ENCODE data around the gene GNAI3. TPM values are rescaled to one million over a fixed set of nuclear protein-coding genes. Genes with fewer than 3 reads are reported as not detected.

The GNAI3 gene
- polyA plus RNA-seq, 2 of the 4 experiments (the other 2 are of a cell fraction), result 5.3 to 8.7 TPM

DNA sequence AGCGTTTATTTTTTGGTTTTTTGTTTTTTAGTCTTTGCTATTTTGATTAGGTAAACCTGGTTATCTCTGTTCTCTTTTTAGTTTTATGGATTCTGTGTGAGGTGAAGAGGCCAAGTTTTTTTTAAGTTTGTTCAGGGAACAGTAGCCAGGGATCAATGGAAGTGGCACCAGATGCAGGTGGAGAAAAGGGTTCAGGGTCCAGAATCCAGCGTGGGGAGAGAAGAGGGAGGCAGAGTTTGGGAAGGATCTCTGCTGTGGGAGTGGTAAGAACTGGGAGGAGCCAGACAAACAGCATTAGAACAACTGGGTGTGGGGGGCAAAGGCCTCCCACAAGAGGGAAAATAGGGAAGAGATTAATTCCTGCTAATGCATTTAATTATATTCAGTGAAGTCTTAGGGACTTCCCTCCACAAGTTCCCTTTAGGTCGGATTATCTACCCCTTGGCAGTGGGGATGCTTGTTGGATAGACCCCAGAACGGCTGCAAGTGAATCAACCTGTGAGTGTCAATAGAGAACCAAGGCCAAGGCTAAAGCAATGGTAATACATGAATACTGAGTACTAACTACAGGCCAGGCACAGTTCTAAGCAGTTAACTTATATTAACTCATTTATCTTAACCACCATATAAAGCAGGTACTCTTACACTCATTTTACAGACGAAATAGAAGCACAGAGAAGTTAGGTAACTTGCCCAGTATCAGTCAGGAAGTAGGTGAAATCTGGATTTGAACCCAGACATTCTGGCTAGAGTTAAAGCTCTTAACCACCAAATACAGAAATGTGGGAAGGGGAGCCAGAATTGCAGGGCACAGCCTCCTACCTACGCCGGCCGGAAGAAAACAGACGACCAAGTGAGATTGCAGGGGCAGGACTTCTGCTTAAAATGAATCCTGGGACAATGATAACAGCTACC lies 70.5 kb downstream of the GNAI3 start:
- no peak for TF ChIP-seq BHLHE40 (IDR thresholded peaks at IDR 0.05; ENCODE audit: low read depth, low read length)
- TF ChIP-seq, protein P1, sequence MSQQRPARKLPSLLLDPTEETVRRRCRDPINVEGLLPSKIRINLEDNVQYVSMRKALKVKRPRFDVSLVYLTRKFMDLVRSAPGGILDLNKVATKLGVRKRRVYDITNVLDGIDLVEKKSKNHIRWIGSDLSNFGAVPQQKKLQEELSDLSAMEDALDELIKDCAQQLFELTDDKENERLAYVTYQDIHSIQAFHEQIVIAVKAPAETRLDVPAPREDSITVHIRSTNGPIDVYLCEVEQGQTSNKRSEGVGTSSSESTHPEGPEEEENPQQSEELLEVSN (IDR thresholded peaks at IDR 0.05; ENCODE audit: borderline replicate concordance, low read depth), result no peak
- FAIRE-seq (no peak), DNase-seq (ENCODE audit: low read depth in 1 of 2, low spot score in 1 of 2) (no peak), ATAC-seq (no peak)
- Histone ChIP-seq H3K27ac (peak overlapping the region; percentile 93 to 98), H3K4me2 (peak overlapping the region; percentile 89), H3K9me3 (no peaks in the 10 kb centered on the region), H3K4me3 (peak overlapping the region; percentile 90), H3K4me1 (peaks cover 31% of the 10 kb centered on the region)
- ChIA-PET CTCF (interaction anchor here (0.6 to 1.1 kb wide), 3 partner anchors 14 to 20 kb away, joined by 3 to 4 read pairs (median 3); no protein-coding TSS in a partner anchor), POLR2A (interaction anchor here (2.2 kb wide), 1 partner anchor 70 kb away, joined by 27 read pairs; the partner anchor contains the start of gene GNAI3)
- WGBS (ENCODE audit: missing lambda C conversion rate), result 34% methylated on average over 9 of the region's 9 CpGs

DNA sequence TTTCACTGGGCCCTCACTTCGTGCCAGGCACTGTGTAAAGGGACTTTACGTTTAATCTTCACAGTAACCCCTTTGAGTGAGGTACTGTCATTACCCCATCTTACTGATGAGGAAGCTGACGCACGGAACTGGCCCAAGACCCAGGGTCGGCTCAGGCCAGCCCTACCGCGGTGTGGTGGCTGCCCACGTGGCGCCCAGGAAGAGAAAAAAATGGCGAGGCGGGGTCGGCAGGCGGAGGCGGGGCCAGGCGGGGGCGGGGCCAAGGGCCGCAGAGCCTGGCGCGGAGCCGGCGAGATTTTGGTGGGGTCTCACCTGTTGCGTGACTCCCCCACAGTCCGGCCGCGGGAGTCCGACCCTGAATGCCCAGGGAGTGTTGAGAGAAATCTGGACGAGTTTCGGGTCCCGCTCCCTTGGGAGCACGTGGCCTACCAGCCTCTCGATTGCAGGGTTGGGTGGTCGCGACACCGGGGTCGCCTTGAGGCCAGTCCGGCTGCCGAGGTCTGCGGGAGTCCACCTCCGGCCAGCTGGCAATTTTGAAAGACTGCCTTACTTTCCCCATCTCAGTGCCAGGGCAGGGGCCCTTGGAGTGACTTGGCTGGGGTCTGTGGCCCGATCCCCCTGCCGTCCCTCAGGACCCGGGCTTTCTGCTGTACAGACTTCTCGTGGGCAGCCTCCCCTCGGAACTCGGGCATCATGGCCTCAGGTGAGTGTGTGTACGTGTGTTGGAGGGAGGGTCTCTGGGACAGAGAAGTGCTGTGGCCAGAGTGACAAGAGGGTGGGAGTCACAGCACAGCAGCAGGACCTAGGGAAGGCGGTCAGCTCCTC lies 71.4 kb downstream of the GNAI3 start, which contains the start of the genes AMPD2 and GNAT2:
TSS of gene AMPD2 (plus strand) at position 262 of the 825 bp plus-strand sequence. CDS start 1,339 bp downstream, outside the sequence.
TSS of gene GNAT2 (minus strand) at position 41 of the 825 bp plus-strand sequence. CDS start 6,746 bp downstream, outside the sequence.
- TF ChIP-seq MYC (IDR thresholded peaks at IDR 0.05; ENCODE audit: borderline replicate concordance, low read length) (peak; percentile 92), RCOR1 (IDR thresholded peaks at IDR 0.05; ENCODE audit: low read depth, low read length) (no peak), JUN (IDR thresholded peaks at IDR 0.05) (peak in 1 of 2 experiments; percentile 48; a peak in 2 of 5 replicates), CHD2 (IDR thresholded peaks at IDR 0.05; ENCODE audit: low read length, partially characterized antibody) (no peak), PHF8 (IDR thresholded peaks at IDR 0.05; ENCODE audit: borderline replicate concordance, low read depth) (peak; percentile 13; the same call in 1 of the 2 replicates), POLR2A (IDR thresholded peaks at IDR 0.05; ENCODE audit: low read length) (peak; percentile 47), FOSB (CRISPR knock-in tag; IDR thresholded peaks at IDR 0.05) (no peak), CBX8 (IDR thresholded peaks at IDR 0.05) (no peak), TFCP2L1 (CRISPR knock-in tag; IDR thresholded peaks at IDR 0.05) (no peak)
- TF ChIP-seq, protein P2, sequence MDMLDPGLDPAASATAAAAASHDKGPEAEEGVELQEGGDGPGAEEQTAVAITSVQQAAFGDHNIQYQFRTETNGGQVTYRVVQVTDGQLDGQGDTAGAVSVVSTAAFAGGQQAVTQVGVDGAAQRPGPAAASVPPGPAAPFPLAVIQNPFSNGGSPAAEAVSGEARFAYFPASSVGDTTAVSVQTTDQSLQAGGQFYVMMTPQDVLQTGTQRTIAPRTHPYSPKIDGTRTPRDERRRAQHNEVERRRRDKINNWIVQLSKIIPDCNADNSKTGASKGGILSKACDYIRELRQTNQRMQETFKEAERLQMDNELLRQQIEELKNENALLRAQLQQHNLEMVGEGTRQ (IDR thresholded peaks at IDR 0.05), result peak; percentile 74
- TF ChIP-seq, protein P3, sequence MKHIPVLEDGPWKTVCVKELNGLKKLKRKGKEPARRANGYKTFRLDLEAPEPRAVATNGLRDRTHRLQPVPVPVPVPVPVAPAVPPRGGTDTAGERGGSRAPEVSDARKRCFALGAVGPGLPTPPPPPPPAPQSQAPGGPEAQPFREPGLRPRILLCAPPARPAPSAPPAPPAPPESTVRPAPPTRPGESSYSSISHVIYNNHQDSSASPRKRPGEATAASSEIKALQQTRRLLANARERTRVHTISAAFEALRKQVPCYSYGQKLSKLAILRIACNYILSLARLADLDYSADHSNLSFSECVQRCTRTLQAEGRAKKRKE (CRISPR knock-in tag; IDR thresholded peaks at IDR 0.05; ENCODE audit: low read depth), result no peak
- TF ChIP-seq, protein P4, sequence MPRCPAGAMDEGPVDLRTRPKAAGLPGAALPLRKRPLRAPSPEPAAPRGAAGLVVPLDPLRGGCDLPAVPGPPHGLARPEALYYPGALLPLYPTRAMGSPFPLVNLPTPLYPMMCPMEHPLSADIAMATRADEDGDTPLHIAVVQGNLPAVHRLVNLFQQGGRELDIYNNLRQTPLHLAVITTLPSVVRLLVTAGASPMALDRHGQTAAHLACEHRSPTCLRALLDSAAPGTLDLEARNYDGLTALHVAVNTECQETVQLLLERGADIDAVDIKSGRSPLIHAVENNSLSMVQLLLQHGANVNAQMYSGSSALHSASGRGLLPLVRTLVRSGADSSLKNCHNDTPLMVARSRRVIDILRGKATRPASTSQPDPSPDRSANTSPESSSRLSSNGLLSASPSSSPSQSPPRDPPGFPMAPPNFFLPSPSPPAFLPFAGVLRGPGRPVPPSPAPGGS (IDR thresholded peaks at IDR 0.05), result 0 out of 3 replicates have a peak, but pooled peaks have one; percentile 27
- TF ChIP-seq, protein P5, sequence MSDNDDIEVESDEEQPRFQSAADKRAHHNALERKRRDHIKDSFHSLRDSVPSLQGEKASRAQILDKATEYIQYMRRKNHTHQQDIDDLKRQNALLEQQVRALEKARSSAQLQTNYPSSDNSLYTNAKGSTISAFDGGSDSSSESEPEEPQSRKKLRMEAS (IDR thresholded peaks at IDR 0.05), result peak; percentile 98
- ChIA-PET POLR2A (interaction anchor here (1.4 to 2.2 kb wide), 2 partner anchors 17 to 71 kb away, joined by 3 to 27 read pairs; partner anchors contain the start of gene GNAI3), CTCF (interaction anchor here (0.6 to 1.2 kb wide), 5 partner anchors 9 to 72 kb away, joined by 3 to 5 read pairs (median 3); partner anchors contain the start of gene GNAI3)
- WGBS (ENCODE audit: missing lambda C conversion rate), result 1% methylated on average over 11 of the region's 47 CpGs
- no peaks in the 10 kb centered on the region for H3K9me3 ChIP-seq
- peak within 1 kb of the TSS; percentile 93 to 98 for H3K27ac ChIP-seq
- no peak for FAIRE-seq
- DNase-seq (ENCODE audit: low read depth in 1 of 2, low spot score in 1 of 2), result peak; percentile 71 to 74
- H3K4me2 ChIP-seq, result peak within 1 kb of the TSS; percentile 89
- ATAC-seq, result peak; percentile 65 to 80
- peak within 1 kb of the TSS; percentile 90 for H3K4me3 ChIP-seq
- H3K4me1 ChIP-seq, result peaks cover 31% of the 10 kb centered on the region

Data from A549 (cell line).